ENCODE data around the gene SUMF1. TPM values are rescaled to one million over a fixed set of nuclear protein-coding genes. Genes with fewer than 3 reads are reported as not detected.

Gene SUMF1
- total and polyA plus RNA-seq, 2 of the 4 experiments (the other 2 are of a cell fraction): 26.3 to 38.4 TPM

- Histone ChIP-seq H3K18ac (ENCODE audit: low read depth, low read length) (no peak overlapping the region), H3K36me3 (ENCODE audit: control insufficient read depth, insufficient read depth, low read length) (peaks cover 4% of the 10 kb centered on the region; the same call in 1 of the 2 replicates), H3K4ac (ENCODE audit: low read depth, low read length) (no peak overlapping the region), H3K27ac (ENCODE audit: insufficient read depth, low read length) (no peak overlapping the region), H2BK120ac (ENCODE audit: low read depth, low read length) (no peak overlapping the region), H3K27me3 (ENCODE audit: control insufficient read depth, insufficient read depth, low read length) (no peaks in the 10 kb centered on the region), H3K4me2 (ENCODE audit: low read depth, low read length) (no peak overlapping the region), H2AFZ (replicated peaks; ENCODE audit: low read length, poor library complexity) (no peak overlapping the region), H3K23ac (ENCODE audit: low read depth, low read length) (no peak overlapping the region), H3K4me3 (ENCODE audit: insufficient read depth, low read depth, low read length) (no peak overlapping the region), H2BK5ac (ENCODE audit: low read depth, low read length, poor library complexity, severe bottlenecking) (no peak overlapping the region), H4K91ac (ENCODE audit: insufficient read depth, low read depth, low read length) (no peak overlapping the region), H3K14ac (replicated peaks; ENCODE audit: low read depth, low read length) (no peak overlapping the region), H3K9ac (ENCODE audit: low read depth, low read length) (no peak overlapping the region), H4K8ac (ENCODE audit: low read depth in 2 of 2, low read length in 2 of 2) (no peak overlapping the region), H4K5ac (ENCODE audit: low read depth, low read length) (no peak overlapping the region), H3K4me1 (ENCODE audit: control insufficient read depth, insufficient read depth, low read length) (peaks cover 2% of the 10 kb centered on the region; the same call in 1 of the 2 replicates), H2AK9ac (replicated peaks; ENCODE audit: low read depth, low read length, poor library complexity) (no peak overlapping the region), H4K20me1 (ENCODE audit: insufficient read depth, low read length) (no peaks in the 10 kb centered on the region), H2BK15ac (ENCODE audit: low read depth, low read length) (no peak overlapping the region), H2AK5ac (ENCODE audit: low read depth, low read length) (no peak overlapping the region), H3K9me1 (ENCODE audit: insufficient read depth, low read length) (peaks cover 6% of the 10 kb centered on the region; the same call in 1 of the 2 replicates), H3K79me1 (ENCODE audit: low read depth in 1 of 2, low read length in 2 of 2) (no peaks in the 10 kb centered on the region), H3K56ac (ENCODE audit: extremely low read depth, insufficient read depth, low read length) (no peak overlapping the region), H2BK20ac (ENCODE audit: low read depth, low read length) (no peak overlapping the region), H3K9me3 (ENCODE audit: control insufficient read depth, insufficient read depth, low read length) (no peaks in the 10 kb centered on the region)
- TF ChIP-seq CEBPB (IDR thresholded peaks at IDR 0.05; ENCODE audit: low read depth, low read length) (no peak), ELK1 (IDR thresholded peaks at IDR 0.05; ENCODE audit: borderline replicate concordance, low read depth, low read length) (no peak), NFE2L2 (IDR thresholded peaks at IDR 0.05; ENCODE audit: low read depth, low read length) (no peak), CTCF (conservative IDR thresholded peaks at IDR 0.05; ENCODE audit: low read depth, low read length) (no peak), RAD21 (IDR thresholded peaks at IDR 0.05; ENCODE audit: low read length) (no peak), FOS (IDR thresholded peaks at IDR 0.05; ENCODE audit: low read depth, low read length) (no peak), USF2 (IDR thresholded peaks at IDR 0.05; ENCODE audit: low read depth, low read length) (no peak), RFX5 (IDR thresholded peaks at IDR 0.05; ENCODE audit: low read depth, low read length) (no peak), MXI1 (IDR thresholded peaks at IDR 0.05; ENCODE audit: borderline replicate concordance, low read depth, low read length) (no peak), CHD1 (IDR thresholded peaks at IDR 0.05; ENCODE audit: low read depth, low read length) (no peak), POLR2A (IDR thresholded peaks at IDR 0.05; ENCODE audit: low read depth, low read length) (no peak), RCOR1 (IDR thresholded peaks at IDR 0.05; ENCODE audit: insufficient replicate concordance, low read length) (no peak), MAZ (IDR thresholded peaks at IDR 0.05; ENCODE audit: borderline replicate concordance, low read depth, low read length) (no peak), BHLHE40 (IDR thresholded peaks at IDR 0.05; ENCODE audit: low read depth, low read length) (no peak), SMC3 (IDR thresholded peaks at IDR 0.05; ENCODE audit: low read depth, low read length) (no peak), MAFK (IDR thresholded peaks at IDR 0.05; ENCODE audit: low read depth, low read length) (no peak)
- ATAC-seq (ENCODE audit: low read depth) (no peak), DNase-seq (no peak)
- no TSS peak for BruUV-seq (replicated peaks)
- dilution Hi-C loops (cut with HindIII; ENCODE audit: low sequenced_read_pairs, unreplicated experiment) (no loop called here), in situ Hi-C loops (cut with MboI; ENCODE audit: low sequenced_read_pairs) (no loop called here), intact Hi-C loops (cut with micrococcal nuclease) (no loop called here)
- ChIA-PET CTCF (no interaction called here), POLR2A (ENCODE audit: unreplicated experiment) (no interaction called here)
- WGBS, 2 experiments (ENCODE audit: extremely low coverage in 2 of 2, insufficient read length in 1 of 2): no CpG with 5 or more reads among the region's 2 CpGs
These were observed 59.1 kb downstream of the SUMF1 start for GRCh38 chr3:4407941-4408340.
